HuH-7 (cell line): ENCODE data around the gene PLCB1.

Experiments
- DNase-seq: peaks from one replicate; pipeline ENCODE4 v3.0.0; 2011; ENCODE audit warnings: low spot score

Gene PLCB1

GRCh38 chr20:8129211-8129976 is 2.7 kb upstream of the PLCB1 start:
- no peak for DNase-seq

- no peak for DNase-seq
Observed at GRCh38 chr20:8130840-8131526, 1.1 kb upstream of the PLCB1 start.

- DNase-seq: no peak
Observed at GRCh38 chr20:8132484-8133309, 631 bp downstream of the PLCB1 start.

- no peak for DNase-seq
Observed at GRCh38 chr20:8133310-8133768, 1.3 kb downstream of the PLCB1 start.

- DNase-seq: no peak
Observed at GRCh38 chr20:8133851-8134451, 1.9 kb downstream of the PLCB1 start.

DNA sequence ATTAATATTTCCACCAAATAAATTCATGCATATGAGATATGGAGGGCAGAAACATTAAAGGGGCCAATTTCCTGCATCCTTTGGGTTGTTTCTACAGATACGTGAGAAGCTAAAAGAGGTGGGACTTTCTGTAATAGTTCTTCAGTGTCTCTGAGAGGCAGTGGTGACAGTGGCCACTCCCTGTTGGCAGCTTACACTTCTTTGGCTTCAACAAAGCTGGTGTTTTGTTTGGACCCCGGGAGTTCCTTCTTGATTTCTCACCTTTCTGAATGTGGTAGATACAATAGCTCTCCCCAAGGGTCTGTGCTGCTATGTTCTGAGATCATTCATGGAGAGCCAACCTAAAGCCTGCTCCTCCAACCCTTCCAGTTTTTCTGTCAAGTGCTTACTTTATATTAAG is 7.8 kb downstream of the PLCB1 start:
- no peak for DNase-seq

DNA sequence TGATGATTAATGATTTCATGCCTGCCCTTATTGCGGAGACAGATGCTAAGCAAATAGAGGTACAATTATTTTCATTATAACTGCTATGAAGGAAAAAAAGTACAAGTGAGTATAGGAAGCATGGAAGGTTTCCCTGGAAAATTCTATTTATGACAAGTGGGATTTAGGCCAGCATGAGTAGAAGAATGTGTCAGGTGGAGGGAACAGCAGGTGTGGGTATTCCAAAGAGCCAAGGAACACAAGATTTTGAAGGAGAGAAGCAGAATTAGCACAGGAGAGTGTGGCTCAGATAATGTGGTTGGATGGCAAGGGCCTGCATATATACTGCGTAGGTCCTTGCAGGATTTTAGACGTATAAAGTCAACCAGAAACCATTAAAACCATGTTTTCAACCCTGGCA is 11.4 kb downstream of the PLCB1 start:
- DNase-seq: no peak

DNA sequence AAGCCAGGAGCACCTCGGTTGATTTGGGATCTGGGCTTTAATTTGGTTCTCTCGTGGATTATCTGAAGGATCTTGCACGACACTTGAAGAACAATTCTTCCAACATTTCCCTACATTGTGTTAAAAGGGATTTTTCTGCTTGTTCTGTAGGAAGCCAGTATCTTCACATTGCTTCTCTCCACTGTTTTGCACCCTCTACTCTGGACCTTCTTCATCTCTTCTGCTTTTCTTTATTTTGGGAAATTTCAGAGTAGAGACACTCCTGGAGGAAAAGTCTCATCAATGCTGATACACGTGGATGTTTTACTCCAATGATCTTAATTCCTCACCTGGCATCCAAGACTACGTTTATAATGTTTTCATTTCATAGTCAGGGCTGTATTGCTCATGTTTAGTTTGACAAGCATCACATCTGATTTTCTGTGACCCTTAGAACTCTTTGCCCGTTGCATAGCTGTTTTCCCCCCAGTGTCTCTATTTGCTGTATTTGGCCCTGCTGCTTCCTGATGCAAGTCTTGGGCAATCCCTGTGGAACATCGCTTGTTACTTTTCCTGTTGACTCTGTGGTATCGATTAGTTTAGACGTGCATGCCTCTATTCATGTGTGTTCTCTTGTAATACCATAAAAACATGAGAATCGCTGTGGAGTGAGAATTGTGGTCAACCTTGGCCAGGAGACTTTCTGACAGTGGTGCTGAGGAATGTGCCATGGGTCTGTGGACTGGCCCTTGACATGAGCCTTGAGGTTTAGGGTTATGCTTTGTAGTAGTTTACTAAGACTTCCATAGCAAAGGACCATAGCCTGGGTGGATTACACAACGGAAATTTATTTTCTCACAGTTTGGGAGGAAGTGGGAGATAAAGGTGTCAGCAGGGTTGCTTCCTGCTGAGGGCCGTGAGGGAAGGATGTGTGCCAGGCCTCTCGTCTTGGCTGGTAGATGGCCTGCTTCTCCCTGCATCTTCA is 12.5 kb downstream of the PLCB1 start:
- DNase-seq: peak; percentile 82

DNA sequence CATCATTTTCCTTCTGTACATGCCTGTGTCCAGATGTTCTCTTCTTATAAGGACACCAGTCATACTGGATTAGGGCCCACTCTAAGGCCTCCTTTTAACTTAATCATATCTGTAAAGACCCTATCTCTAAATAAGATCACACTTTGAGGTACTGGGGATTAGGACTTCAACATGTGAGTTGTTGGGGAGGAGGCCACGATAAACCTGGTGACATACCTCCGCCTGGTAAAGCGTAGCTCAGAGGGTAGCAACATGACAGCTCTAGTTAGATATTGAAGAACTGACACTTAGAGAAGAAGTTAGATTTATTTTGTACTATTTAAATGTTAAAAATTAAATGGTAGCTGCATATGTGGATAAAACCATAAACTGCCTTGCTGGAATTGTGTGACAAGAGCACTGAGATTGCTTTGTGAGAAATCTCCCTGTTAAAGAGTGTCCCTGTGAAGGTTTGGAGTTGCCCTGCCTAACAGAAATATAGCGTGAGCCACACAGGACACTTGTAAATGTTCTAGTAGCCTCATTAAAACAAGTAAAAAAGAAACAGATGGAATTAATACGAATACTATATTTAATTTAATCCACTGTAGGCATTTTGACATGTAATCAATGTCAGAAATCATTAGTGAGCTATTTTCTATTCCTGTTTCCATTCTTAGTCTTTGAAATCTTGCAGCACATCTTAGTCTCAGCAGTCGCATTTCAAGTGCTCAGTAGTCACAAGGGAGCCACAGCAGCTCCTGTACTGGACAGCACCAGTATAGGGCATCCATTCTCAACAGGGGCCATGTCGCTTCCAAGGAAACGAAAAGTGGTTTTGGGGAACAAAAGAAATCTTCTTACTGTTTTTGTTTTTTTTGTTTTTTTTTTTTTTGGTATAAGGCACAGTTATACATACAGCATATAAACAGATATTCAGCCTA is 13.4 kb downstream of the PLCB1 start:
- DNase-seq: no peak

DNA sequence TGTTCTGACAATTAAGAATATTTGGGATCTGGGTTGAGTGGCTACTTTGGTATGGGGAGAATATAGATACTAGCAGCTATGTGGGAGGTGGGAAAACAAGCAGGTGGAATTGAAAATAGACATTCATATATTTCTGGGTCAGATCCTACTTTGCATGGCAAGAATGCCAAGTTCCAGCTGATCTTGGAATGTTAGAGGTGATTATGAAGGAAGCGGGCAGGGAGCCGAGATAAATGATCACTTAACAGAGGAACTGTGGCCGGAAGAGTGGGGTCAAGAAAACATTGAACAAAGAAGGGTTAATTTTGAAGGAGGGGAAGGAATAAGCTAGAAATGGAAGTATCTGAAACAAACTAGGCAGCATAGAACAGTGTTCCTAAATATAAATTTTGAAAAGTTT is 15.4 kb downstream of the PLCB1 start:
- DNase-seq: no peak

GRCh38 chr20:8148501-8148900 is 16.4 kb downstream of the PLCB1 start:
- DNase-seq: no peak

- no peak for DNase-seq
Observed at GRCh38 chr20:8150591-8150990, 18.5 kb downstream of the PLCB1 start.

DNA sequence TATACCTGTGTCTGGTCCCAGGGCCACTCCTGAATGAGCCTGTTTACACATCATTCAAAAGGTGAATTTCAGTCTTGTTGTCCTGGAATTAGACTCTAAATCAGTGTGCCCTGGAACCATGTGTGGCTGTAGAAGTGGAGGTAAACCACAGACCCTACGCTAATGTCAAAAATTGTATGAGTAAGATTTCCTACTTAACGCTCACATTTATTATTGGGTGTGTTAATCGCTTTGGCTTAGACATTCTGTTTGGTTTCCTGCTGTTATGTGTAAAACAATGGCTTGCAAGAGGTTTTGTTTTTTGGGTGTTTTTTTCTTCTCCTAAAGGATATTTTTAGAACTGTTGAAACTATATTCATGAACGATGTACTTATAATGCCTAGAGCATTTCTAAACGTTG is 19.3 kb downstream of the PLCB1 start:
- DNase-seq: no peak

- no peak for DNase-seq
Observed at GRCh38 chr20:8152183-8152582, 20.1 kb downstream of the PLCB1 start.

DNA sequence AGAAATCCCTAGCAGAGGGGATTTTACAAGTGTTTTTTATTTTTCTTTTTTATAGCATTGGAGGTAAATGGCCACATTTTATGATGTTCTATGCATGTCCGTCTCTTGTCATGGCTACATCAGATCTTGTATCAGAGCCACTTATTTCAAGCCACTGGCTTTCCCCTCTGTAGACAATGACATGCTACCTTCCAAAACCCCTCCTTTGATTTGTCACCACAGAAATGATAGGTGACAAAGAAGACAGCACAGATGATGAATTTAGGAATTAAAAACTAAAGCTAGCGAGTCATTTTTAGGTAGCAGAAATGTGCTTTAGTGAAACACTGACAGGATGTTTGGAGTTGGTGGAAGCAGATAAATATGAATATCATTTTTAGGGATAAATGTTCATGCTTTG is 20.8 kb downstream of the PLCB1 start:
- no peak for DNase-seq

- DNase-seq: no peak
Observed at GRCh38 chr20:8153281-8153908, 21.3 kb downstream of the PLCB1 start.

- DNase-seq: no peak
Observed at GRCh38 chr20:8154638-8155037, 22.6 kb downstream of the PLCB1 start.

DNA sequence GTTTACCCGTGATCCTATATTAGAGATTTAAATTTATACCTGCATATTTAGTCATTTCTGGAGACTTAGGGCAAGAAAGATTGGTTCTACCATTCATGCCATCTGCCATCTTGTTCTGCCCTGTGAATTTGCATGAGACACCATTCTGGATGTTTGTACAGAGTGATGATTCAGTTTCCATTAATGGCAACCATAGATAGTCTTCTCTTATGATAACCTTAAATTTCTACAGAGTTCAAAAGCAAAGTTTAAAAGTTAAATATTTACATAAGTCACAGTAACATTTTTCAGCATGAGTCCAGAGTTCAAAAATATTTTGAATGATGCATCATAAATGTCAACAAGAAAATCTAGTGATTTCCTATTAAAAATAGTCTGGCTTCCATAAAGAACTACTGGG is 23.2 kb downstream of the PLCB1 start:
- DNase-seq: no peak

DNA sequence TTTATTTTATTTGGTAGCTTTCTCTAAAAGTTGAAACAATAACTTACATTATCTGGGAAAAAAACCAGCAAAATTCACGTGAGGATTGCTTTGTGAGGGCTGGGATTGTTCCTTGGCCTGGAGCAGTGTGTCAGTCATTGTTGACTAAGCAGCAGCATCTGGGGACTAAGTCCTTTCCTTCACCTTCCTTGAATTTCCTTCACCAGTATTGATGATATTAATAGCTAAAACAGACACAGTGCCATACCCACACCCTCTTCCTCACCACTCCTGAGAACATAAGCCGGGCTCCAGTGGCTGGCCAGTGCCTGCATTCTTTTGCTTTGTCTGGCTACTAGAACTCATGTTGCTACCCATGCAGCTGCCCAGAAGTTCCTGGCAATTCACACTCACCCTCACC is 23.7 kb downstream of the PLCB1 start:
- no peak for DNase-seq
